ENCODE results near the gene DEAF1.

The DEAF1 gene

DNA sequence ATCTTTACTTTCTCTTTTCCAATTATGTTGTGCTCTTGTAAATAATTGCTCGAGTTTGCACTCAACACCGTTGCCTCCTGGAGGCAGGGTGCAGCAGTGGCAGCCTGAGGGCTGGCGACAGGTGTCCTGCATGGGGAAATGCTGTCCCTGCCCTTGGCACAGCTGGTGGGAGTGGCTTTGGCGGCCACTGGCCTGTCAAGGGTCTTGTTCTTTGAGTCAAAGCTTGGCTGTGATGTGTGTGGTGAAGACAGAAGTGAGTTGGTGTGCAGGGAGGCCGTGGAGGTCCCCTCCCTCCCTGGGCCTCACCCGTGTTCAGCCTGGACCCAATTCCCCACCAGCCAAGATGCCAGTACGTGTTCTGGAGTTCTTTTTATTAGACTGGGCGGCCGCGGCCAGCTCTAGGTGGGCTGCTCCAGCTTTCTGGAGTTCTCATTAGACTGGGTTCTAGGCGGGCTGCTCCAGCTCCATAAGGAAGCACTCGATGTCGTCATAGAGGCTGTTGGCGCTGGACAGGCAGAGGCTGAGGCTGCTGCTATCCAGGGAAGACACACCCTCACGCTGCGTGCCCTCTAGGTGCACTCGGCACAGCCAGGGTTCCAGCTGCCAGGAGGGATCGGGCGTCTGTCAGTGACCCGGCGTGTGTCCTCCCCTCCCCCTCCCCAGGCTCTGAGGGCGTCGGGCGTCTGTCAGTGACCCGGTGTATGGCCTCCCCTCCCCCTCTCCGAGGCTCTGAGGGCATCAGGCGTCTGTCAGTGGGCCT is 82.6 kb downstream of the DEAF1 start:
- DNase-seq (ENCODE audit: low read depth), result no peak

DNA sequence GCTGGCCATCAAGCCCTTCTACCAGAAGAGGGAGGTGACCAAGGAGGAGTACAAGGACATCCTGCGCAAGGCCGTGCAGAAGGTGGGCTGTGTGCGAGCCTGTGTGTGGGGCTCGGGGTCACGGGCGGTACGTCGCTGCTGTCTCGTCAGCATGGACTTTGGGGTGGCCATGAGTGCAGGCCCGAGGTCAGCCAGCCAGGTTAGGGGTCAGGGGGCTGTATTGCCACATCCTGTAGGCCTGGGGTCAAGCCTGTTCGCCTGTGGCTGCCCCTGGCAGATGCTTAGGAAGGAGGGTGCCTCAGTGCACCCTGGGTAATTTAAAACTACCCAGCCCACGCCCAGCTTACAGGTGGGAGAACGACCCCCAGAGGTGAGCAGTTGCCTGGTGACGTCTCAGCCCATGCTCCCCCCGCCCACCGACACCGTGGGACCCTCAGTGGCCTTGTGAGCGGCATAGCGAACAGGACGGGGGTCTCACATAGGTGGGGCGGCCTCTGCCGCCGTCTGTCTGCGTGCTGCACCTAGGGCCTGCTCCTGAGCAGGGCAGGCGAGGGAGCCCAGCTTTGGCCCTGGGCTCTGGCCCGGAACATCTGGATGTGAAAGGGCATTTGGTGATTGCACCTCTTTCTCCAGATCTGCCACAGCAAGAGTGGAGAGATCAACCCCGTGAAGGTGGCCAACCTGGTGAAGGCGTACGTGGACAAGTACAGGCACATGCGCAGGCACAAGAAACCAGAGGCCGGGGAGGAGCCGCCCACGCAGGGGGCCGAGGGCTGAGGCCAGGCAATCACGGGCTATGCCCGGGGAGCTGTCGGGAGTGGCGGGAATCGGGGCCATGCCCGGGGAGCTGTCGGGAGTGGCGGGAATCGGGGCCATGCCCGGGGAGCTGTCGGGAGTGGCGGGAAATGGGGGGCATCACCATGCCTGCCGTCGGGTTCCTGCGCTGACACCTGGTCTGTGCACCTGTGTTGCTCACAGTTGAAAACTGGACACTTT is 83.7 kb downstream of the DEAF1 start:
- DNase-seq (ENCODE audit: low read depth), result no peak

DNA sequence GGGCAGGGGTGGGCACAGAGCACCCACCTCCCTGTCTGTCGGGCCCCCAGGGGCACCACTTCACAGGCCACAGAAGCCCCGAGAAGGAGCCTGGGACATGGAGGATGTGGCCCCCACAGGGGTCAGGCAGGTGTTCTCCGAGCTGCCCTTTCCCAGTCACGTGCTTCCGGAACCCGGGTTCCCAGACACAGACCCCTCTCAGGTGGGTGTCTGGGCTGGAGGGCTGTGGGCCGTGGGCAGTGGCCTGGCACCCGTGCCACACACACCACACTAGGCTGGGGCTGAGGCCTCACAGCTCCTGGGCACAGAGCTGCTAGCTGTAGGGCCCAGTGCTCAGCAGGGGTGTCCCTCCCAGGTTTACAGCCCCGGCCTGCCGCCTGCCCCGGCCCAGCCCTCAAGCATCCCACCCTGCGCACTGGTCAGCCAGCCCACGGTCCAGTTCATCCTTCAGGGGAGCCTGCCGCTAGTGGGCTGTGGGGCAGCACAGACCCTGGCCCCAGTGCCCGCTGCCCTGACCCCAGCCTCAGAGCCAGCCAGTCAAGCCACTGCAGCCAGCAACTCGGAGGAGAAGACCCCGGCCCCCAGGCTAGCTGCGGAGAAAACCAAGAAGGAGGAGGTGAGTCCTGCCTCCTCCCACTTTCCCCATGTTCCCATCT is 84.7 kb downstream of the DEAF1 start:
- DNase-seq (ENCODE audit: low read depth), result no peak

DNA sequence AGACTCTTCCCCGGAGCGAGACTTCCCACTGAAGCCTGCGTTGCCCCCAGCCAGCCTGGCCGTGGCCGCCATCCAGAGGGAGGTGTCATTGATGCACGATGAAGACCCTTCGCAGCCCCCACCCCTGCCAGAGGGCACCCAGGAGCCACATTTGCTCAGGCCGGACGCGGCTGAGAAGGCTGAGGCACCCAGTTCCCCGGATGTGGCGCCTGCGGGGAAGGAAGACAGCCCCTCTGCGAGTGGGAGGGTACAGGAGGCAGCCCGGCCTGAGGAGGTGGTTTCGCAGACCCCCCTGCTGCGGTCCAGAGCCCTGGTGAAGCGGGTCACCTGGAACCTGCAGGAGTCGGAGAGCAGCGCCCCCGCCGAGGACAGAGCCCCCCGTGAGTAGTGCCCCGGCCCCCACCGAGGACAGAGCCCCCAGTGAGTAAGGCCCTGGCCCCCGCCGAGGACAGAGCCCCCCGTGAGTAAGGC is 85.6 kb downstream of the DEAF1 start:
- DNase-seq (ENCODE audit: low read depth), result no peak

DNA sequence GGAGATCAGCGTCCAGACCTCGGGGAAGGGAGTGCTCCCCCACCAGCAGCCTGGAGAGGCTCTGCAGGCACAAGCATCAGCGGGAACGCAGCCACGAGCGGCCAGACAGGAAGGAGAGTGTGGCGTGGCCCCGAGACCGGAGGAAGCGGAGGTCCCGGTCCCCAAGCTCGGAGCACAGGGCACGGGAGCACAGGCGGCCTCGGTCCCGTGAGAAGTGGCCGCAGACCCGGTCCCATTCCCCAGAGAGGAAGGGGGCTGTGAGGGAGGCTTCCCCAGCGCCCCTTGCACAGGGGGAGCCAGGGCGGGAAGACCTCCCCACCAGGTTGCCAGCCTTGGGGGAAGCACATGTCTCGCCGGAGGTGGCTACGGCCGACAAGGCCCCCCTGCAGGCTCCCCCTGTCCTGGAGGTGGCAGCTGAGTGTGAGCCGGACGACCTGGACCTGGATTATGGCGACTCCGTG is 86.2 kb downstream of the DEAF1 start:
- DNase-seq (ENCODE audit: low read depth), result no peak

DNA sequence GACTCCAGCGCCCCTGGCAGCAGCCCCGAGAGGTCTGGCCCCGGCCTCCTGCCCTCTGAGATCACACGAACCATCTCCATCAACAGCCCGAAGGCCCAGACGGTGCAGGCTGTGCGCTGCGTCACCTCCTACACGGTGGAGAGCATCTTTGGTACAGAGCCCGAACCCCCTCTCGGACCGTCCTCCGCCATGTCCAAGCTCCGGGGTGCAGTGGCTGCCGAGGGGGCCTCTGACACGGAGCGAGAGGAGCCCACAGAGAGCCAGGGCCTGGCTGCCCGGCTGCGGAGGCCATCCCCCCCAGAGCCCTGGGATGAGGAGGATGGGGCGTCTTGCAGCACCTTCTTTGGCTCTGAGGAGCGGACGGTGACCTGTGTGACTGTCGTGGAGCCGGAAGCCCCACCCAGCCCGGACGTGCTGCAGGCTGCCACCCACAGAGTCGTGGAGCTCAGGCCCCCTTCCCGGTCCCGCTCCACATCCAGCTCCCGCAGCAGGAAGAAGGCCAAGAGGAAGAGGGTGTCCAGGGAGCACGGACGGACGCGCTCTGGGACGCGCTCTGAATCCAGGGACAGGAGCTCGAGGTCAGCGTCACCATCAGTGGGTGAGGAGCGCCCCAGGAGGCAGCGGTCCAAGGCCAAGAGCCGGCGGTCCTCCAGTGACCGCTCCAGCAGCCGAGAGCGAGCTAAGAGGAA is 86.9 kb downstream of the DEAF1 start:
- no peak for DNase-seq (ENCODE audit: low read depth)

DNA sequence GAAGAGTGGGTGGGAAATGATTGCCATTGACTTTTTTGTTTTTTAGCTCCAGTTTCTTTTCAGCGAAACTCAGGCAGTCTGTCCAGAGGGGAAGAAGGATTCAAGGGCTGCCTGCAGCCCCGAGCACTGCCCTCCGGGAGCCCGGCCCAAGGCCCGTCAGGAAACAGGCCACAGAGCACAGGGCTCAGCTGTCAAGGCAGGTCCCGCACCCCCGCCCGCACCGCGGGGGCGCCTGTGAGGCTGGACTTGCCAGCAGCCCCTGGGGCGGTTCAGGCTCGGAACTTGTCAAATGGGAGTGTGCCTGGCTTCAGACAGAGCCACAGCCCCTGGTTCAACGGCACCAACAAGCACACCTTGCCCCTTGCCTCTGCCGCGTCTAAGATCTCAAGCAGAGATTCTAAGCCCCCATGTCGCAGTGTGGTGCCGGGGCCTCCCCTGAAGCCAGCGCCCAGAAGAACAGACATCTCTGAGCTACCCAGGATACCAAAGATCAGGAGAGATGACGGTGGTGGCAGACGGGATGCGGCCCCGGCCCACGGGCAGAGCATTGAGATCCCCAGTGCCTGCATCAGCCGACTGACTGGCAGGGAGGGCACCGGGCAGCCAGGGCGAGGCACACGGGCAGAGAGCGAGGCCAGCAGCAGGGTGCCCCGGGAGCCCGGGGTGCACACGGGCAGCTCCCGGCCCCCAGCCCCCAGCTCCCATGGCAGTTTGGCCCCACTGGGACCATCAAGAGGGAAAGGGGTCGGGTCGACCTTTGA is 87.8 kb downstream of the DEAF1 start:
- DNase-seq (ENCODE audit: low read depth), result no peak

DNA sequence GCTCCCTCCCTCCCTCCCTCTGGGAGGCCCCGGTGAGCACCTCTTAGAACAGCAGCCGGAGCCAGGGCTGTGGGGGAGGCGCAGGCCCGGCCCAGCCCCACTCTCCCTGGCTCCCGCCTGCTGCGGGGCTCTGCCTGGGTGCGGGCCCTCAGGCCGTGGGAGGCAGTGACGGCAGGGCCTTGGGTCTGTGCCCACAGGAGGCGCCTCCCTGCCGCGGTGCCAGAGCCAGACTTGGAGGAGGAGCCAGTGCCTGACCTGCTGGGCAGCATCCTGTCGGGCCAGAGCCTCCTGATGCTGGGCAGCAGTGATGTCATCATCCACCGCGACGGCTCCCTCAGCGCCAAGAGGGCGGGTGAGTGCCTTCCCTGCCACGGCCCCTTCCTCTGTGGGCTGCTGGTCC is 88.8 kb downstream of the DEAF1 start:
- DNase-seq (ENCODE audit: low read depth), result no peak

DNA sequence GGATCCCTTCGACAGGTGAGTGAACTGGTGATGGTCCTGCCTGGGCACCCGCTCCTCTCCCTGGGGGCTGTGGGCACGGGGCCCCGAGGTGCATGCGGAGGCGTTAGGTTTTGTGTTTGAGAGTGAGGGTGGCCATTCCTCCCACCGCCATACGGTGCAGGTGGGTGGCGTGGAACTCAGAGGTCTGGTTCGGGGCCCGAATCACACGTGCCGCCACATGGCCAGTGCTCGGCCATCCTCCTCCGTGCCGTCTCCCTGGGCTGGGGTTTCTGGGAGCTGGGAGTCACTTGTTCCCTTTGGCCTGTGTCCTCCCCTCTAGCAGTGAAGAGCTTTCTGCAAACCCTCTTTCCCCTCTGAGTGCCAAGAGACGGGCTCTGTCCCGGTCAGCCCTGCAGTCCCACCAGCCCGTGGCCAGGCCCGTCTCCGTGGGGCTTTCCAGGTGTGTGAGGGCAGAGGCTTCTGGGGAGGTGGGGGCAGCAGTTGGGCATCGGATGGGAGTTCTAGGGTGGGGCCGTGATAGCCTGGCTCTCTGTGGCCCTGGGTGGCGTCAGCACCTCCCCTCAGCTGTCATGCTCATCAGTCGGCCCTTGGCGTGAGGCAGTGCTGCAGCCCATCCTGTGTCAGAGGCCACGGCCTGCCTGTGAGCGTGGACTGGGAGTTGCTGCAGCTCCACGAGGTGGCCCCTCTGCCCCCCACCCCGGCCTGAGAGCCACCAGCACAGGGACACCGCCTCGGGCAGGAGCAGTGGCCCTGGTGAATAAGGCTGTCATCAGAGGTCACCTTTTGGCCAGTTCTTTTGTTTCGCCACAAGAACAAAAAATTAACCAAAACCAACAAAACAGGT is 89.5 kb downstream of the DEAF1 start:
- no peak for DNase-seq (ENCODE audit: low read depth)

DNA sequence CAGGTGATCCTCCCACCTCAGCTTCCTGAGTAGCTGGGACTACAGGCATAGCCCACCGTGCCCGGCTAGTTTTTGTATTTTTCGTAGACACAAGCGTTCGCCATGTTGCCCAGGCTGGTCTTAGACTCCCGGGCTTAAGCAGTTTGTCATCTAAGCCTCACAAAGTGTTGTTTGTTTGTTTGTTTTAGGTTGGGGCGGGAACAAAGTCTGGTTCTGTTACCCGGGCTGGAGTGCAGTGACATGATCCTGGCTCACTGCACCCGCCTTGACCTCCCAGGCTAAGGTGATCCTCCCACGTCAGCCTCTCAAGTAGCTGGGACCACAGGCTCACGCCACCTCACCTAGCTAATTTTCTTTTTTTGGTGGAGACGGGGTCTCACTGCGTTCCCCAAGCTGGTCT is 91.9 kb downstream of the DEAF1 start:
- no peak for DNase-seq (ENCODE audit: low read depth)

DNA sequence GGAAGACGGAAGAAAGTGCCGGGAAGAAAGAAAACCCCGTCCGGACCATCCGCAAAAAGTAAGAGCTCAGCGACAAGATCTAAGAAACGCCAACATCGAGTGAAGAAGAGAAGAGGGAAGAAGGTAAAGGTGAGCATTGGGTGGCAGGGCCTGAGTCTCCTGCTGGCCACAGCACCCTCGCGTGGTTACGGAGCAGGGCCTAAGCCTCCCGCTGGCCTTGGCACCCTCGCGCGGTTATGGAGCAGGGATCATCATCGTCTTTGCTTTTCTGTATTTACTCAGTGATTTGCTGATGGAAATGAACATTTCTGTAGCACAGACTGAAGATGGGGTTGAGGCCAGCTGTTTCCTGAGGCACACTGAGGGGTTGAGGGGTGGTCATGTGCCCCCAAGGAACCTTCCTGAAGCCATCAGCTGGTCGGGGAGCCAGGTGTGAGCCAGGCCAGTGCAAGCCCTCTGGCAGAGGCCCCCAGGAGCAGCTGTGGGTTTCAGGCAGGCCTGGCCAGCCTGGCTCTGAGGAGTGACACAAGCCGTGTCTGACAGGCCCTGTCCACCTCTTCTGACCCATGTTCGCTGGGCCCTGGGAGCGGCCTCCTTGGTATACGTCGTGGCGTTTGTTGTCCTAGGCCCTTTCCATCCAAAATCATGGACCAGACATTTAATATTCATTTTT is 93.3 kb downstream of the DEAF1 start:
- DNase-seq (ENCODE audit: low read depth), result no peak

DNA sequence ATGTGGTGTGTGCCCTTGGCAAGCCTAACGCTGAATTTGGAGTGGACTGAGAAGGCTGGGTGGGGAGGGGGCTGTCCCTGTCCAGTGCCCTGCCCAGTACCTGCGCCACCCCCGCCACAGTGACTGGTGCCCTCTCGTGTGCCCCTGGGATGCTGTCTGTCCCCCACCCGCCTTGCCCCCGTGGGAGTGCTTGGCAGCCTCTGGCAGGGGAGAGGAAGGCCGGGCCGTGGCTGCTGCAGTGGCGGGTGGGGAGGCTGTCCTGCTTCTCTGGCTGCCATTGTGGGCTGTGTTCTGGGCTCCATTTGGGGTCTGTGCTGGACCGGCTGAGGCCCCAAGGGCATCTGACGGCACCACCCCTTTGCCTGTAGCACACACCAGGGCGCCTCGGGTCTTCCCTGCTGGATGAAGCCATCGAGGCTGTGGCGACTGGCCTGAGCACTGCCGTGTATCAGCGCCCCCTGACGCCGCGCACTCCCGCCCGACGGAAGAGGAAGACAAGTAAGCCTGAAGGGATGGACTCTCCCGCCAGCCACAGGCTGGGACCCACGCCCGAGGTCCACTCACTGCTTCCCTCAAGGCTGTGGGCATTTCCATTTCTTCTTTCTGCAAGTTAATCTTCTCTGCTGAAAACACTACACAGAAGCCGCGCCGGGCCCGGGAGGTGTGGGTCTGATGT is 96.9 kb downstream of the DEAF1 start:
- no peak for DNase-seq (ENCODE audit: low read depth)

DNA sequence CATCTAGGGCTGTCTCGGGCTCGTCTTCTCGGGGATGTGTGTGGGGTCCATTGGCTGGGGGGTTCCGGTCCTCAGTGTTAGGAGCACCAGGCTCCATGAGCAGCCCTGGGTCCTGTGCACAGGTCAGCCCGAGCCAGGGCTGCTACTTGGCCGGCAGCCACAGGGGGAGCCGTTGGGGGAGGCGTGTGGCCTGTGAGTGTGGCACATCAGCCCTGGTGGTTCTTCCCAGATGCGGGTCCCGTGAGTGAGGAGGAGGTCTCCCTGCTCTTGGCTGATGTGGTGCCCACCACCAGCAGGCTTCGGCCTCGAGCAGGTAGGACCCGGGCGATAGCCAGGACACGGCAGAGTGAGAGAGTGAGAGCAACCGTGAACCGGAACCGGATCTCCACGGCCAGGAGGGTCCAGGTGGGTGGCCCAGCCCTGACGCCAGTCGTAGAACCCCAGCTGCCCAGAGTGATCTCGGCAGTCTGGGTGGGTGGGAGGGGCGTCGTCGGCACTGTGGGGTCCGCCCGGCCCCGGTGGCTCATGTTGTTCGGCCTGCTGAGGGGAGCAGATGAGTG is 97.8 kb downstream of the DEAF1 start:
- no peak for DNase-seq (ENCODE audit: low read depth)

DNA sequence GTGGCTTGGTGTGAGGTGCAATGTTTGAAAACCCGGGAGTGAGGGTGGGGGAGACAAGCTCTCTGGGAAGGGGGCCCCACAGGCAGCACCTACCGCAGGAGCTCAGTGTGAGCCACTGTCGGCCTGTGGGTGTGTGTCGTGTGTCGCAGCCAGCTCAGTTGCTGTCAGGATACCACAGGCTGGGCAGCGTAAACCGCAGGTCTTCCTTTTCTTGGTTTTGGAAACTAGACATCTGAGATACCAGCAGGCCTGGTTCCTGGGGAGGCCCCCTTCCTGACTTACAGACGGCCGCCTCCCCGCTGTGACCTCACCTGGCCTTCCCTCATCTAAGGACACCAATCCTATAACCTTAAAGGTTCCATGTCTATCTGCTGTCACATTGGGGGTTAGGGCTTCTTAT is 98.6 kb downstream of the DEAF1 start:
- DNase-seq (ENCODE audit: low read depth), result no peak

DNA sequence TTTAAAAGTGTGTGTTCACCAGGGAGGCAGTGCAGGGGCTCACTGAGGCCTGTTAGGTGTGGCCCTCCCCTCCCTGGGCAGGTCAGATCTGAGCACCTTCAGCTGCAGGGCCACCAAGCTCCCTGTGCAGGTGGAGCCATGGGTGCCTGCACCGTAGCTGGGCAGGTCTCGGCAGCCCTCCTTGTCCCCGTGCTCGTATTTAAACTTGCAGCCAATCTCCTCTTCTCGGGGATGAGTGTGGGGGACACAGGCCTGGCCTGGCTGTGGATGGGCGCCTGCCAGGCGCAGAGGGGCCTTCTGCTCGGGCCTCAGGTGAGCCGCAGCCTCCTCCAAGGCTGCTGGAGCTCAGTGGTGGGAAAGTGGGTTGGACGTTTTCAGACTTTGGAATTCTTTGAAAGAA is 99.6 kb downstream of the DEAF1 start:
- DNase-seq (ENCODE audit: low read depth), result no peak
